ENCODE measurements around the gene EARS2.
"Not testable (repeated sequence)": the region's sequence is repeated elsewhere in the genome, so short reads cannot be mapped to it uniquely, and the experiment has no call there.

EARS2 gene

GRCh38 chr16:23504453-23505179 lies 52.5 kb downstream of the EARS2 start:
- DNase-seq, result no peak

GRCh38 chr16:23504076-23504452 lies 53.1 kb downstream of the EARS2 start:
- no peak for DNase-seq

GRCh38 chr16:23502466-23502865 lies 54.7 kb downstream of the EARS2 start:
- DNase-seq, result no peak

GRCh38 chr16:23501291-23501690 lies 55.9 kb downstream of the EARS2 start:
- no peak for DNase-seq

- no peak for DNase-seq
Observed at GRCh38 chr16:23500862-23501225, 56.3 kb downstream of the EARS2 start.

- DNase-seq, result no peak
Observed at GRCh38 chr16:23500212-23500861, 56.8 kb downstream of the EARS2 start.

GRCh38 chr16:23499801-23500200 lies 57.3 kb downstream of the EARS2 start:
- DNase-seq, result no peak

- DNase-seq, result no peak
Observed at GRCh38 chr16:23498863-23499262, 58.3 kb downstream of the EARS2 start.

- no peak for DNase-seq
Observed at GRCh38 chr16:23497543-23497868, 59.6 kb downstream of the EARS2 start.

GRCh38 chr16:23496821-23497542 lies 60.2 kb downstream of the EARS2 start:
- no peak for DNase-seq

- no peak for DNase-seq
Observed at GRCh38 chr16:23495671-23496070, 61.5 kb downstream of the EARS2 start.

GRCh38 chr16:23494188-23494587 lies 63.0 kb downstream of the EARS2 start:
- DNase-seq, result no peak

- DNase-seq, result no peak
Observed at GRCh38 chr16:23491490-23492391, 65.4 kb downstream of the EARS2 start.

GRCh38 chr16:23486480-23486879 lies 70.7 kb downstream of the EARS2 start:
- DNase-seq, result no peak

- no peak for DNase-seq
Observed at GRCh38 chr16:23485841-23486240, 71.3 kb downstream of the EARS2 start.

GRCh38 chr16:23485257-23485614 lies 71.9 kb downstream of the EARS2 start:
- DNase-seq, result no peak

- DNase-seq, result no peak
Observed at GRCh38 chr16:23484510-23485256, 72.5 kb downstream of the EARS2 start.

- not testable (repeated sequence) for DNase-seq
Observed at GRCh38 chr16:23483492-23483891, 73.7 kb downstream of the EARS2 start.

GRCh38 chr16:23482778-23483177 lies 74.4 kb downstream of the EARS2 start:
- DNase-seq, result no peak

- DNase-seq, result no peak
Observed at GRCh38 chr16:23480257-23480656, 76.9 kb downstream of the EARS2 start.

- no peak for DNase-seq
Observed at GRCh38 chr16:23479138-23479537, 78.0 kb downstream of the EARS2 start.

- no peak for DNase-seq
Observed at GRCh38 chr16:23478566-23478965, 78.6 kb downstream of the EARS2 start.

GRCh38 chr16:23476289-23476688 lies 80.9 kb downstream of the EARS2 start:
- no peak for DNase-seq
